NCI-H2196 (cell line): ENCODE results near the gene UMPS.
"Not testable (repeated sequence)": the region's sequence is repeated elsewhere in the genome, so short reads cannot be mapped to it uniquely, and the experiment has no call there.

Source experiments
- DNase-seq: peaks from one replicate; lab custom pipeline; 2025; ENCODE audit not compliant: unreplicated experiment; lab: John Stamatoyannopoulos, UW

Gene UMPS

DNA sequence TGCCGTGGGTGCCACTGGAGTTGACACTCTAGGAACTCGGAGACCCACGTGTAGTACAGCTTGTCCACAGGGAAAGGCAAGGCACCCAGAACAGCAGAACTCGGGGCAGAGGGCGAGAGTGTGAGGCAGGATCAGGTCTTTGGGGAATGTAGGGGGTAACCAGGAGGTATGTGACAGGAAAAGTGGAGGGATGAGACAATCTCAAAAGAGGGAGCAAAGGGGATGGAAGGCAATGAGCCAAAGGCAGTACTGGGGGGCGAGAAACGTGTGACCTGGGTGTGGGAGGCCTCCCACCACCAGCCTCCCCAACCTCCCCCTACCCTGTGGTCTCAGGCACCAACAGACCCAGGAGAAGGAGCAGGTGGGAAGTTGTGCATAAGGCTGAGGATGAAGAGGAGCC lies 48.9 kb downstream of the UMPS start:
- no peak for DNase-seq

GRCh38 chr3:124779751-124780191 lies 49.5 kb downstream of the UMPS start:
- DNase-seq = no peak

DNA sequence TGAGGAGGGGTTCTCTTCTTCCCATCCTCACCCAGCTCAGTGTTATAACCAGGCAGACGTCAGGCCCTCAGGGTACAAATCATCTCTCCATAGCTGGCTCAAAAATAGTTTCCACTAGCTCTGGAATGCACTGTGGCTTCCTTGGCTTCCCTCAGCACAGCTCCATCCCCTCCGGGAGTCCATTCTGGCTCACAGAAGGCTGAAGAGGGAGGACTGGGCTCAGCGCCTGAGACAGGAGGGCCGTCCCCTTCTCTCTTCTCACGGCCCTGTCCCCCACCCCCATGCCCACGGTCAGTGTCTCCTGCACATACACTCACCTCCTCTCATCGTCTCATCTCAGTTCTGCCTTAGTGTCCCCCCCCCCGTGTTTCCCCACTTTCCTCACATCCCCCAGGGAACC lies 50.1 kb downstream of the UMPS start:
- no peak for DNase-seq

DNA sequence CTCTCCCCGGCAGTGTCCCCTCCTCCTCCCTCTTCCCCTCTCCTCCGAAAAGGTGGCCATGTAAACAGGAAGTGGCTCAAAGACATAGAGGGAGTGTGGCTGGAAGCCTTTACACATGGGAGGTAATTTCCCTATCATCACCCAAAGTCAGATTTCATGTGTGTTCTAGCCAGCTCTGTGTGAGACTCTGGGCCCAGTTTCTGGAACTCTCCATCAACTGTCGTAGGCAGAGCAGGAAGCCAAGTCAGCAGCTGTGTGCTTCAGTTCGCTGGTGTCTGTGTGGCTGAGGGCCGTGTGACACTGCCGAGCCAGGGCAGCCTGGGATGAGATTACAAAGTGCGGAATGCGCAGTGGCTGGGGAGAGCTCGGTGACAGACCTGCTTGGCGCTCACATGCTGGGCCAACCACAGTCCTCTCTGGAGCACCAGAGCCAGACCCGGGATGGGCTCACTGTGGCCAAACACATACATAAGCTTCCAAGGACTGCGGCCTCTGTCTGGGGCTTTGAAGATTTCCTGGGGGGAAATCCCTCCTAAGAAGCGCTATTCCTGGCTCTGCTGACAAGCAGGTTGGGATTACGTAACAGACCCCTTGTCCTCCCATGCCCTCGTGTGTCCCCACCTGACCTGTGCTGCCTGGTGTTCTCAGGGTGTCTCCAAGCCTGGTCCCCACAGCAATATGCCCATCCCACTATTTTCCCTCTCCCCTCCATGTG lies 50.7 kb downstream of the UMPS start:
- no peak for DNase-seq

DNA sequence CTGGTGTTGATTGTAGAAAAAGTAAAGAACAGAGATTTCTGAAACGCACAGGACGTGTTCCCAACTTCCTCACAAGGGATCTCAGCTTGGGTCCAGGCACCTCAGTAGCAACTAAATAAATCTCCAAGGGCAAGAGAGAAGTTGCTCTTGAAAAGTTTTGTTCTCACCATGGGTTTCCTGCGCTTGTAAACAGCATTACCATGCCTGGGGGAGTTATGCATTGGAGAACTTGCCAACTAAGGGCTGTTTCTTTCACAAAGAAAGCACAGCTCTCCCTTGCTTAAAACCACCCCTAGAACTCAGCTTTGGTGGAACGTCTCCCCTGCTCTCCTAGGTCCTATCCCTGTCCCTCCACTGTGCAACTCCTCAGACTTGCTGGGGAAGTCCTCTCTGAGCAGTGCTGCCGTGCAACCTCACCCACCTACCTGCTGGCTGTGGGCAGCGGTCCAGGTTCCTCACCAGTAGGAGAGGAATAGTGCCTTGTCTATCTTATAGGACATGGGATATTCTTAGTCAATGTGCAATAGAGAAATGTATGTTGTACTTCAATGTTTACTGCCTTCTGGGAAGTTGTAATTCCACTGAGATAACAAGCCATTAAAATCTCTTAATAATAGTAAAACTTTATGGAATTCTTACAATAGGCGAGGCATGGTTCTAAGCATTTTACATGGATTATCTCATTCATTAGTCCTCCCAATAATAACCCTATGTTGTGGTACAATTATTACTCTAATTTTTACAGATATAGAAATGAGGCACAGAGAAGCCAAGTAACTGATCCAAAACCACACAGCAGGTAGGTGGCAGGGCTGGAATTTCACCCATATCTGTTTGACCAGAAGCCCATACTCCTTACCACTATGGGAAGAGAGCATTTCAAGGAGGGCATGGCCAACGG lies 51.5 kb downstream of the UMPS start:
- no peak for DNase-seq

- DNase-seq = not testable (repeated sequence)
Measured at GRCh38 chr3:124782377-124782712, 52.1 kb downstream of the UMPS start.

GRCh38 chr3:124783696-124784095 lies 53.4 kb downstream of the UMPS start:
- no peak for DNase-seq

- DNase-seq = no peak
Measured at GRCh38 chr3:124784686-124785382, 54.6 kb downstream of the UMPS start.

- DNase-seq = no peak
Measured at GRCh38 chr3:124785973-124786372, 55.7 kb downstream of the UMPS start.

- no peak for DNase-seq
Measured at GRCh38 chr3:124786511-124787241, 56.4 kb downstream of the UMPS start.

DNA sequence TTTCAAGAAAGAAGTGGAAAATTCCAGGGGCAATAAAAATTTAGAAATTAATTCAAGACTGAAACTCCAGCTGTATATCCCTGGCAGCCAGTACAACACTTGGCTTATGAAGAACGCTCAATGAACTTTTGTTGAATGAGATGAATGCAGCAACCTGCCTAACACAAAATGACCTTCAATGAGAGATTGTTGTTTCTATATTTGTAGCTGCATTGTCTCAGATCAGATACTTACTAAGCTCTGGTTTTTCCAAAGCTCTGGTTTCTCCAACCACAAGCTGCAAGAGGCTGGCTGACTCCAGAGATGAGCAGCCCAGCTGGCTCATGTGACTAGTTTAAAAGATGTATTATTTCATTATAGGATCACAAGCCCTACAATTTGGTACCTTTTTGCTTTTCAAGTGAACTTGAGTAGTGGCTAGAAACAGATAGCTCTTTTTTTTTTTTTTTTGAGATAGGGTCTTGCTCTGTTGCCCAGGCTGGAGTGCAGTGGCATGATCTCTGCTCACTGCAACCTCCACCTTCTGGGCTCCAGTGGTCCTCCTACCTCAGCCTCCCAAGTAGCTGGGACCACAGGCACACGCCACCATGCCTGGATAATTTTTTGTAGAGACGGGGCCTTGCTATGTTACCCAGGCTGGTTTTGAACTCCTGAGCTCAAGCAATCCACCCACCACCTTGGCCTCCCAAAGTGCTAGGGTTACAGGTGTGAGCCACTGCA lies 57.4 kb downstream of the UMPS start:
- DNase-seq = no peak

- no peak for DNase-seq
Measured at GRCh38 chr3:124788254-124788745, 58.0 kb downstream of the UMPS start.

DNA sequence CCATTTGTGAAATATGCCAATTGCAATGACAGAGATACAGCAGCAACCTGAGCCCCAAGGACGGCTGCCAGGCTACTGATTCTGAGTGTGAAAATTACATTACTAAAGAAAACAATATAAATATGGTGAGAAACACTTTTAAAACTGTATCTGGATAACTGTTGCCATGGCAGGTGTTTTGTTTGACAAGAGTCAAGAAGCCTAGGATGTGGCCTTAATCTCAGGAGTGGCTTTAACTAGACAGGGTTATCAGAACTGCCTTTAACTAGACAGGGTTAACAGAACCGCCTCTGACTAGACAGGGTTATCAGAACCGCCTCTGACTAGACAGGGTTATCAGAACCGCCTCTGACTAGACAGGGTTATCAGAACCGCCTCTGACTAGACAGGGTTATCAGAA lies 58.9 kb downstream of the UMPS start:
- DNase-seq = not testable (repeated sequence)

DNA sequence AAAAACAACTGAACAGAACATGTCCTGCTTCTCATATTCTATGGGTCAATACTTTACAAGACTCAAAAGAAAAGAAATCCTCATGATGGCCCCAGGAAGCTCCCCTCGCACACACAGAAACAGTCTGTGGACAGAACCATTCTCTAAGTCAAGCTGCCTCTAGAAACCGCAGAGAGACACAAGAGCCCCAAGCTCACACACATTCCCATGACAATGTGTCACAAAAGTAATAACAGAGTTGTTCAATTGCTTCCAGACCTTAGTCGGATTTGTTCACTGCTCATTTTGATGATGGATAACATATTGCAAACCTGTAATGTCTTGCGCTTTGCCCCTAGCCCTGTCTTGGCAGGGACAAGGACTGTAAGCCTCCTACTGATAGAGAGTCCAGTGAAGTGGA lies 60.9 kb downstream of the UMPS start:
- no peak for DNase-seq

DNA sequence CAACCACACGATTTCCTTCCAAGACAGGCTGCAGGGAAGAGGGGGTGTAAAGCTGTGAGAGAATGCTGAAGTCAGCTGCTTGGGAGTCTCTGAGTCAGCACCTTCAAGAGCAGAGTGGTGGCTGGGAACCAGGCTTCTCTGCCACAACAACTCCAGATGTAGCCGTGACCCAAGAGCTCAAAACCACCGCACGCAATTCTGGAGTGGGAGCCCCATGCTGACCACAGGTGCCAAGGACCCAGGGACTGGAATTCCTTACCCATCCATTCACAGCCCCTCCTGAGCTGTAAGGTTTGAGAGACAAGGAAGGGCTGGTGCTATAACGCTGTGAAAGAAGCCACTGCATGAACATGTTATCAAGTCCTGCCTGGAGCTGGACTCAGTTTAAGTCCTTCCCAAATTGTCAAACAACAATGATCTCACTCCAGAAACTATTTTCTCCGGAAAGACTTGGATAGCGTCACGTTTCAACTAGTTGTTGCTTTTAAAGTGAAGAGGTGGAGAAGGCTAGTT lies 61.4 kb downstream of the UMPS start:
- no peak for DNase-seq

GRCh38 chr3:124792341-124793040 lies 62.2 kb downstream of the UMPS start:
- DNase-seq = no peak

GRCh38 chr3:124793054-124793739 lies 62.9 kb downstream of the UMPS start:
- DNase-seq = no peak

- no peak for DNase-seq
Measured at GRCh38 chr3:124796477-124796876, 66.2 kb downstream of the UMPS start.

DNA sequence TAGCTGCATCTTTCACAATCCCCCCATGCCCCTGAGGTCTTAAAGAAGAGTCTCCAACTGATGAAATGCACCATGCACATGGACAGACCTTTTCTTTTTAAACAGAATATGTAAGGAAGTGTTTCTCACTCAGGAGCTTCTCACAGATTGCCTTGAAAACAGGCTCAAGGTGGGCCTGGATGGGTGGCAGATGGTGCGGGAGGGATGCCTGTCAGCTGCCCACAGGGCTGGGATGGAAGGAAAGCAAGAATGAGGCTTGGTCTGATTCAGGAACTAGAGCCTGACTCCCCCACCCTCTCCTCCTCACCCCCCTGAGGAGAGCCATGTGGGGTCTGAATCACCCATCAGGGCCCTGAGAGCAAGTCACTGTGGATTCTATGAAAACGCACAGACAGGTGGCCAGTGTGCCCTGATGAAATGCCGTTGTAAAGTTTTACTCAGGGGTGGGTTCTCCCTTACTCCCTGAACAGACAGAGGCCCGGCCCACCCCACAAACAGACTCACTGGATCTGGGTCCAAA lies 67.2 kb downstream of the UMPS start:
- DNase-seq = no peak
